HK-2 (cell line): ENCODE measurements around the gene FCGR3A.
"Not testable (repeated sequence)": the region's sequence is repeated elsewhere in the genome, so short reads cannot be mapped to it uniquely, and the experiment has no call there.

ENCODE experiments used
- DNase-seq: peaks from one replicate; pipeline ENCODE4 v3.0.0-alpha.2; 2018; ENCODE audit not compliant: unreplicated experiment

The FCGR3A gene

GRCh38 chr1:161530671-161531641 is 18.7 kb downstream of the FCGR3A start:
- DNase-seq, result peak; percentile 90

GRCh38 chr1:161530158-161530557 is 19.5 kb downstream of the FCGR3A start:
- DNase-seq, result peak; percentile 65

- DNase-seq, result not testable (repeated sequence)
Observed at GRCh38 chr1:161529463-161530104, 20.0 kb downstream of the FCGR3A start.

GRCh38 chr1:161528550-161528949 is 21.1 kb downstream of the FCGR3A start:
- DNase-seq, result not testable (repeated sequence)

GRCh38 chr1:161525918-161526317 is 23.7 kb downstream of the FCGR3A start:
- DNase-seq, result not testable (repeated sequence)

- DNase-seq, result not testable (repeated sequence)
Observed at GRCh38 chr1:161525321-161525720, 24.3 kb downstream of the FCGR3A start.

- not testable (repeated sequence) for DNase-seq
Observed at GRCh38 chr1:161524742-161525291, 24.8 kb downstream of the FCGR3A start.

- DNase-seq, result peak; percentile 80
Observed at GRCh38 chr1:161523817-161524741, 25.5 kb downstream of the FCGR3A start, which contains the start of gene HSPA6. HSPA6 (plus strand) TSS chr1:161524540; CDS start chr1:161524659, 119 bp downstream.

- DNase-seq, result not testable (repeated sequence)
Observed at GRCh38 chr1:161523041-161523816, 26.4 kb downstream of the FCGR3A start.

- not testable (repeated sequence) for DNase-seq
Observed at GRCh38 chr1:161513953-161514352, 35.7 kb downstream of the FCGR3A start.

GRCh38 chr1:161513448-161513780 is 36.2 kb downstream of the FCGR3A start:
- not testable (repeated sequence) for DNase-seq

GRCh38 chr1:161512636-161513447 is 36.8 kb downstream of the FCGR3A start:
- DNase-seq, result not testable (repeated sequence)

GRCh38 chr1:161511756-161512060 is 37.9 kb downstream of the FCGR3A start:
- DNase-seq, result no peak

GRCh38 chr1:161511018-161511755 is 38.4 kb downstream of the FCGR3A start:
- DNase-seq, result no peak

- DNase-seq, result no peak
Observed at GRCh38 chr1:161510477-161510876, 39.1 kb downstream of the FCGR3A start.

- DNase-seq, result no peak
Observed at GRCh38 chr1:161506336-161507223, 43.0 kb downstream of the FCGR3A start.

GRCh38 chr1:161505686-161506085 is 43.9 kb downstream of the FCGR3A start:
- DNase-seq, result no peak

GRCh38 chr1:161503394-161503748 is 46.2 kb downstream of the FCGR3A start:
- no peak for DNase-seq
